ENCODE results near the gene NKIRAS1. TPM values are rescaled to one million over a fixed set of nuclear protein-coding genes. Genes with fewer than 3 reads are reported as not detected.

The NKIRAS1 gene
- total and polyA plus RNA-seq, 8 donors = 8.8 to 19.7 (median 14.5) TPM

GRCh38 chr3:23869977-23870662 is 46.7 kb downstream of the NKIRAS1 start:
- no peaks in the 10 kb centered on the region for H3K9me3 ChIP-seq
- H3K36me3 ChIP-seq = no peaks in the 10 kb centered on the region
- peaks cover 2 to 32% of the 10 kb centered on the region in 2 donors for H3K4me1 ChIP-seq
- intact Hi-C loops (cut with DNase I) = no loop called here
- no peak overlapping the region for H3K27ac ChIP-seq
- TF ChIP-seq CTCF (IDR thresholded peaks at IDR 0.05) = no peak
- H3K4me3 ChIP-seq = no peak overlapping the region
- H3K27me3 ChIP-seq = no peaks in the 10 kb centered on the region
- no peak for DNase-seq
- ATAC-seq = no peak

DNA sequence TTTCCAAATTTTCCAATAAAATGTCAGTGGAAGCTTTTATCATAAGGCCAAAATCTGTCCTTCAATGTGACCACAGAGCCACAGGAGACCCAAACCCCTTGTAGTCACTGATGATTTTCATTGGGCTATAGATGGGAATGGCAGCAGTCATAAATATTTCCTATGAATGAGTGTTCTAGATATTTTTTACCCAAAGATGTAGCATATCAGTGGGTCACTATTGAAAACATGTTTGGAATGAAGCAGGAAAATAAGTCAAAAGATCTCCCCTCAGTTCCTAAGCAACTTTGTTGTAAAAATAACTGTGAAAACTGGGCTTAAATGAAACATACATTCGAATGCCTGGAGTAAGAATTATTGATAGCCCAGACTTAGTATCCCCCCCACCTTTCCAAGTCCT is 49.0 kb downstream of the NKIRAS1 start:
- Histone ChIP-seq H3K9me3 (no peaks in the 10 kb centered on the region), H3K4me3 (no peak overlapping the region), H3K27me3 (no peaks in the 10 kb centered on the region), H3K4me1 (peaks cover 8 to 39% of the 10 kb centered on the region in 2 donors), H3K27ac (no peak overlapping the region), H3K36me3 (no peaks in the 10 kb centered on the region)
- no peak for TF ChIP-seq CTCF (IDR thresholded peaks at IDR 0.05)
- intact Hi-C loops (cut with DNase I) = no loop called here
- DNase-seq (no peak), ATAC-seq (no peak)

- Histone ChIP-seq H3K27ac (no peak overlapping the region), H3K36me3 (no peaks in the 10 kb centered on the region), H3K9me3 (no peaks in the 10 kb centered on the region), H3K27me3 (no peaks in the 10 kb centered on the region), H3K4me1 (peaks cover 8 to 37% of the 10 kb centered on the region in 2 donors), H3K4me3 (no peak overlapping the region)
- TF ChIP-seq CTCF (IDR thresholded peaks at IDR 0.05) = no peak
- intact Hi-C loops (cut with DNase I) = no loop called here
- no peak for DNase-seq
- no peak for ATAC-seq
Observed at GRCh38 chr3:23867400-23867799, 49.4 kb downstream of the NKIRAS1 start.

DNA sequence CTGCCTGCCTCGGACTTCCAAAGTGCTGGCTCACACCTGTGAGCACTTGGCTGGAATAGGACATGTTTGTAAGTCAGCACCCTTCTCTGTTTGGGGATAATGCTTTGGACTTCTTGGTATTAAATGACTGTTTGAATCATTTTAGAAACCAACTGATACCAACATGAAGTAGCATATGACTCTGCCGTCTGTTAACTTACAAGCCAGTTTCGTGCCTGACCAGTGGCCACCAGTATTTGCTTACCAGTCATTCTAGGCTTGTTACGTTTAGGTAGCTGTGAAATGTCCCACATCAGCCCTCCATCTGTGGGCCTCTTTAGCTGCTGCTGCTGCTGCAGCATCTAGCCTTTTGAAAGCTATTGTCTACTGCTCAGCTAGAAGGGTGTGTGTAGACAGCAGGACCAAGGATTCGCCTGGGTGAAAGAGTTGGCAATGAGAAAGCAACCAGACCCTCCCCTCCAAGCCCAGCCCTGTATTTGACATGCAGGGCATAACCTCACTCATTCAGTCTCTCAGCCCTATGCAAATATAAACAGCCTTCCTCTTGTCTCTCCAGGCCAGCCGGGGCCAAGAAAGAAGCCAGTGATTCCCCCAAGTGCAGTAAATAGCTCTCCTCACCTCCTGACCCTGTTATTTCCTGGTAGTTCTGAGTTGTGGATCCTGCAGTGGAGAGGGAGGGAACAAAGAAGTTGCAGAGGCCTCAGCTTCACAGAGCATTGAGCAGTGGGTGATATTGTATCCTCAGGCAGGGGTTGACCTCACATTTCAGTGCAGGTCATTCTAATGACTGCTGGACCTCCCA is 51.0 kb downstream of the NKIRAS1 start:
- H3K27ac ChIP-seq = peak overlapping the region in 1 of 2 donors; percentile 28
- no peak overlapping the region for H3K4me3 ChIP-seq
- DNase-seq (peak in 1 of 4 donors; percentile 29), ATAC-seq (peak; percentile 82)
- TF ChIP-seq CTCF (IDR thresholded peaks at IDR 0.05) = no peak
- peaks cover 8 to 45% of the 10 kb centered on the region in 2 donors for H3K4me1 ChIP-seq
- H3K9me3 ChIP-seq = no peaks in the 10 kb centered on the region
- peaks cover 0 to 7% of the 10 kb centered on the region in 2 donors for H3K36me3 ChIP-seq
- no peaks in the 10 kb centered on the region for H3K27me3 ChIP-seq
- intact Hi-C loops (cut with DNase I) = no loop called here

GRCh38 chr3:23864931-23865330 is 51.9 kb downstream of the NKIRAS1 start:
- no peak for ATAC-seq
- intact Hi-C loops (cut with DNase I) = no loop called here

More at GRCh38 chr3:23864931-23865330, 51.9 kb downstream of the NKIRAS1 start:
- no peak for DNase-seq
- H3K4me3 ChIP-seq = no peak overlapping the region
- TF ChIP-seq CTCF (IDR thresholded peaks at IDR 0.05) = no peak
- H3K27ac ChIP-seq = no peak overlapping the region
- peaks cover 0 to 7% of the 10 kb centered on the region in 2 donors for H3K36me3 ChIP-seq
- H3K9me3 ChIP-seq = no peaks in the 10 kb centered on the region
- H3K27me3 ChIP-seq = no peaks in the 10 kb centered on the region
- H3K4me1 ChIP-seq = peaks cover 8 to 48% of the 10 kb centered on the region in 2 donors
